HepG2 (cell line): ENCODE data around the gene PRR19. TPM values are rescaled to one million over a fixed set of nuclear protein-coding genes. Genes with fewer than 3 reads are reported as not detected.

Experiments
- HOXA3 ChIP-seq: sonication (generic); formaldehyde crosslinking; IDR thresholded peaks from 2 replicates; pipeline ENCODE4 v1.5.0; 2020; ENCODE audit warnings: missing genetic modification reagents
- NR2F6 ChIP-seq, 2 experiments: IDR thresholded peaks; 2 replicates each; pipeline ENCODE4 v1.6.1; 2016; ENCODE audit warnings: antibody characterized with exemption in 1 of 2, mild to moderate bottlenecking in 1 of 2
- RXRA ChIP-seq: sonication (generic); formaldehyde crosslinking; IDR thresholded peaks from 2 replicates; pipeline ENCODE4 v1.5.1; 2020; ENCODE audit warnings: missing genetic modification reagents
- SIN3A ChIP-seq: IDR thresholded peaks from 2 replicates; pipeline ENCODE4 v1.6.1; 2011; ENCODE audit warnings: low read depth, mild to moderate bottlenecking, control low read depth, low read length, borderline replicate concordance
- SKI ChIP-seq: fragments of 450-650 bp; IDR thresholded peaks from one replicate; pipeline ENCODE4 v1.6.1; 2018; ENCODE audit warnings: mild to moderate bottlenecking; ENCODE audit not compliant: partially characterized antibody
- ZBTB8A ChIP-seq: sonication (generic); formaldehyde crosslinking; IDR thresholded peaks from 2 replicates; pipeline ENCODE4 v1.4.0; 2020; ENCODE audit warnings: mild to moderate bottlenecking, low read depth, missing genetic modification reagents, borderline replicate concordance
- ZNF781 ChIP-seq: sonication (generic); formaldehyde crosslinking; IDR thresholded peaks from 2 replicates; pipeline ENCODE4 v1.5.1; 2020; ENCODE audit warnings: borderline replicate concordance, mild to moderate bottlenecking, missing genetic modification reagents; ENCODE audit errors: not compliant biosample characterization
- polyA plus RNA-seq, 8 experiments: library from polyadenylated mRNA; depleted of rRNA in 3 of 8; stranded (reverse) in 7 of 8; unstranded in 1 of 8; fragments of >200 nt; fragmentation: Illumina TruSeq in 4 of 8; extraction: Trizol in 4 of 8; gene quantifications; 2 replicates each; pipeline versions ENCODE4 v1.2.1 to v1.2.3, GENCODE V29; 2011 to 2016; ENCODE audit warnings: low read depth in 4 of 8, missing spikeins in 1 of 8, mixed read lengths in 1 of 8; ENCODE audit not compliant: insufficient read depth in 1 of 8
- total RNA-seq, 5 experiments: library from RNA; depleted of rRNA; stranded (reverse); fragments of >200 nt; fragmentation: Illumina TruSeq; extraction: Trizol; gene quantifications; 2 replicates each; pipeline ENCODE4 v1.2.3, GENCODE V29; 2016; ENCODE audit warnings: low read depth in 1 of 5
- TF ChIP-seq, protein P1 (sequence below): sonication (generic); formaldehyde crosslinking; IDR thresholded peaks from 2 replicates; pipeline ENCODE4 v1.4.0; 2020; ENCODE audit warnings: mild to moderate bottlenecking, missing genetic modification reagents
- TF ChIP-seq, protein P2 (sequence below): sonication (generic); formaldehyde crosslinking; IDR thresholded peaks from 2 replicates; pipeline ENCODE4; 2020; ENCODE audit warnings: missing genetic modification reagents, mild to moderate bottlenecking, borderline replicate concordance
- TF ChIP-seq, protein P3 (sequence below), 2 experiments: fragments of 450-650 bp in 1 of 2; sonication (generic) in 1 of 2; formaldehyde crosslinking in 1 of 2; IDR thresholded peaks; 2 replicates each; pipeline versions ENCODE4 v1.6.1 to v1.8.0; 2016 to 2022; ENCODE audit warnings: antibody characterized with exemption in 1 of 2, mild to moderate bottlenecking in 1 of 2, missing genetic modification reagents in 1 of 2

The PRR19 gene
- total and polyA plus RNA-seq, 2 of the 13 experiments (the other 11 are each of a cell fraction or from before 2014, with no cell fraction given): 0.21 to 0.33 TPM

DNA sequence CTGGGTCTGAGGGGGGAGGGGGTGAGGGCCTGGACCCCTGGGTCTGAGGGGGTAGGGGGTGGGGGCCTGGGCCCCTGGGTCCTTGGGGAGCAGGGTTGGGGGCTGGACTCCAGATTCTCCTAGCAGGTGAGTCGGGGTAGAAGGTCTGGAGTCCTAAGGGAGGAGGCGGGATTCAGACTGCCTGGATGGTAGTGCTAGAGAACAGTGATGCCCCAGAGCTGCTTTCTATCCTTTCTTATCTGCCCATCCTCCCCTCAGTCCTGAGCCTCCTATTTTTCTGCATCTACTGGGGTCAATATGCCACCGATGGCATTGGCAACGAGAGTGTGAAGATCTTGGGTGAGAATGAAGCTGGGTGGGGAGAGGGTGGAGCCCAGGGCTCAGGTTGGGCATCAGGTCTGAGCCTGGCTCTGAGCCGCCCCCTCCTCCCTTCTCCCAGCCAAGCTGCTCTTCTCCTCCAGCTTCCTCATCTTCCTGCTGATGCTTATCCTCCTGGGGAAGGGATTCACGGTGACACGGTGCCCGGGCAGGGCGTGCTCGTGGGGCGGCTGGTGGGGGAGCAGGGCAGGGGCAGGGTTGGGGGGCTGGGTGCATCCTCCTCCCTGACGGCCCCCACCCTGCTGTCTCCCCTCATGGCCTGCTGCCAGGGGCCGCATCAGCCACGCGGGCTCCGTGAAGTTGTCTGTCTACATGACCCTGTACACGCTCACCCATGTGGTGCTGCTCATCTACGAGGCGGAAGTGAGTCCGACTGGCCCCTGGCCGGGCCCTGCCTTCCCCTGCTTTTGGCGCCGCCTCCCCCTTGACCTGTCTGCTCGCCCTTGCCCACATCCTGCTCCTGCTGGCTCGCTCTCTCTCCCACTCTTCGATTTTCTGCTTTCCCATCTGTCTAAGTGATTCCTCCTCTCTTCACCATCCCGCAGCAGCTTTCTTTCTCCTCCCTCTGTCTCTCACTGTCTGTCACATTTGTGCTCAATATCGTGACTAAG is 14.6 kb downstream of the PRR19 start (continued):
- TF ChIP-seq, protein P1, sequence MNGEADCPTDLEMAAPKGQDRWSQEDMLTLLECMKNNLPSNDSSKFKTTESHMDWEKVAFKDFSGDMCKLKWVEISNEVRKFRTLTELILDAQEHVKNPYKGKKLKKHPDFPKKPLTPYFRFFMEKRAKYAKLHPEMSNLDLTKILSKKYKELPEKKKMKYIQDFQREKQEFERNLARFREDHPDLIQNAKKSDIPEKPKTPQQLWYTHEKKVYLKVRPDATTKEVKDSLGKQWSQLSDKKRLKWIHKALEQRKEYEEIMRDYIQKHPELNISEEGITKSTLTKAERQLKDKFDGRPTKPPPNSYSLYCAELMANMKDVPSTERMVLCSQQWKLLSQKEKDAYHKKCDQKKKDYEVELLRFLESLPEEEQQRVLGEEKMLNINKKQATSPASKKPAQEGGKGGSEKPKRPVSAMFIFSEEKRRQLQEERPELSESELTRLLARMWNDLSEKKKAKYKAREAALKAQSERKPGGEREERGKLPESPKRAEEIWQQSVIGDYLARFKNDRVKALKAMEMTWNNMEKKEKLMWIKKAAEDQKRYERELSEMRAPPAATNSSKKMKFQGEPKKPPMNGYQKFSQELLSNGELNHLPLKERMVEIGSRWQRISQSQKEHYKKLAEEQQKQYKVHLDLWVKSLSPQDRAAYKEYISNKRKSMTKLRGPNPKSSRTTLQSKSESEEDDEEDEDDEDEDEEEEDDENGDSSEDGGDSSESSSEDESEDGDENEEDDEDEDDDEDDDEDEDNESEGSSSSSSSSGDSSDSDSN: peak; percentile 56
- TF ChIP-seq RXRA (0 out of 2 replicates have a peak, but pooled peaks have one; percentile 53), ZBTB8A (CRISPR knock-in tag) (no peak), ZNF781 (CRISPR knock-in tag) (no peak), NR2F6 (IDR thresholded peaks at IDR 0.05) (0 out of 2 replicates have a peak, but pooled peaks have one; percentile 31), NR2F6 (CRISPR knock-in tag; IDR thresholded peaks at IDR 0.05) (peak; percentile 72), SIN3A (peak; percentile 31; the same call in 1 of the 2 replicates), SKI (peak; percentile 24), HOXA3 (CRISPR knock-in tag) (no peak; the same call in 1 of the 2 replicates)
- TF ChIP-seq, protein P2, sequence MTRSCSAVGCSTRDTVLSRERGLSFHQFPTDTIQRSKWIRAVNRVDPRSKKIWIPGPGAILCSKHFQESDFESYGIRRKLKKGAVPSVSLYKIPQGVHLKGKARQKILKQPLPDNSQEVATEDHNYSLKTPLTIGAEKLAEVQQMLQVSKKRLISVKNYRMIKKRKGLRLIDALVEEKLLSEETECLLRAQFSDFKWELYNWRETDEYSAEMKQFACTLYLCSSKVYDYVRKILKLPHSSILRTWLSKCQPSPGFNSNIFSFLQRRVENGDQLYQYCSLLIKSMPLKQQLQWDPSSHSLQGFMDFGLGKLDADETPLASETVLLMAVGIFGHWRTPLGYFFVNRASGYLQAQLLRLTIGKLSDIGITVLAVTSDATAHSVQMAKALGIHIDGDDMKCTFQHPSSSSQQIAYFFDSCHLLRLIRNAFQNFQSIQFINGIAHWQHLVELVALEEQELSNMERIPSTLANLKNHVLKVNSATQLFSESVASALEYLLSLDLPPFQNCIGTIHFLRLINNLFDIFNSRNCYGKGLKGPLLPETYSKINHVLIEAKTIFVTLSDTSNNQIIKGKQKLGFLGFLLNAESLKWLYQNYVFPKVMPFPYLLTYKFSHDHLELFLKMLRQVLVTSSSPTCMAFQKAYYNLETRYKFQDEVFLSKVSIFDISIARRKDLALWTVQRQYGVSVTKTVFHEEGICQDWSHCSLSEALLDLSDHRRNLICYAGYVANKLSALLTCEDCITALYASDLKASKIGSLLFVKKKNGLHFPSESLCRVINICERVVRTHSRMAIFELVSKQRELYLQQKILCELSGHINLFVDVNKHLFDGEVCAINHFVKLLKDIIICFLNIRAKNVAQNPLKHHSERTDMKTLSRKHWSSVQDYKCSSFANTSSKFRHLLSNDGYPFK: peak; percentile 86; the same call in 1 of the 2 replicates
- TF ChIP-seq, protein P3, sequence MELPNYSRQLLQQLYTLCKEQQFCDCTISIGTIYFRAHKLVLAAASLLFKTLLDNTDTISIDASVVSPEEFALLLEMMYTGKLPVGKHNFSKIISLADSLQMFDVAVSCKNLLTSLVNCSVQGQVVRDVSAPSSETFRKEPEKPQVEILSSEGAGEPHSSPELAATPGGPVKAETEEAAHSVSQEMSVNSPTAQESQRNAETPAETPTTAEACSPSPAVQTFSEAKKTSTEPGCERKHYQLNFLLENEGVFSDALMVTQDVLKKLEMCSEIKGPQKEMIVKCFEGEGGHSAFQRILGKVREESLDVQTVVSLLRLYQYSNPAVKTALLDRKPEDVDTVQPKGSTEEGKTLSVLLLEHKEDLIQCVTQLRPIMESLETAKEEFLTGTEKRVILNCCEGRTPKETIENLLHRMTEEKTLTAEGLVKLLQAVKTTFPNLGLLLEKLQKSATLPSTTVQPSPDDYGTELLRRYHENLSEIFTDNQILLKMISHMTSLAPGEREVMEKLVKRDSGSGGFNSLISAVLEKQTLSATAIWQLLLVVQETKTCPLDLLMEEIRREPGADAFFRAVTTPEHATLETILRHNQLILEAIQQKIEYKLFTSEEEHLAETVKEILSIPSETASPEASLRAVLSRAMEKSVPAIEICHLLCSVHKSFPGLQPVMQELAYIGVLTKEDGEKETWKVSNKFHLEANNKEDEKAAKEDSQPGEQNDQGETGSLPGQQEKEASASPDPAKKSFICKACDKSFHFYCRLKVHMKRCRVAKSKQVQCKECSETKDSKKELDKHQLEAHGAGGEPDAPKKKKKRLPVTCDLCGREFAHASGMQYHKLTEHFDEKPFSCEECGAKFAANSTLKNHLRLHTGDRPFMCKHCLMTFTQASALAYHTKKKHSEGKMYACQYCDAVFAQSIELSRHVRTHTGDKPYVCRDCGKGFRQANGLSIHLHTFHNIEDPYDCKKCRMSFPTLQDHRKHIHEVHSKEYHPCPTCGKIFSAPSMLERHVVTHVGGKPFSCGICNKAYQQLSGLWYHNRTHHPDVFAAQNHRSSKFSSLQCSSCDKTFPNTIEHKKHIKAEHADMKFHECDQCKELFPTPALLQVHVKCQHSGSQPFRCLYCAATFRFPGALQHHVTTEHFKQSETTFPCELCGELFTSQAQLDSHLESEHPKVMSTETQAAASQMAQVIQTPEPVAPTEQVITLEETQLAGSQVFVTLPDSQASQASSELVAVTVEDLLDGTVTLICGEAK (IDR thresholded peaks at IDR 0.05): no peak
- TF ChIP-seq, protein P3 (CRISPR knock-in tag; IDR thresholded peaks at IDR 0.05): 0 out of 2 replicates have a peak, but pooled peaks have one; percentile 15
